HG02973 (cell line): ENCODE results near the gene PRAMEF8.
"Not testable (repeated sequence)": the region's sequence is repeated elsewhere in the genome, so short reads cannot be mapped to it uniquely, and the experiment has no call there.

ENCODE experiments used
- ATAC-seq: cut with Tn5 transposase; IDR thresholded peaks from one replicate; pipeline ENCODE4 v1.9.1; 2021; ENCODE audit warnings: moderate library complexity; ENCODE audit not compliant: unreplicated experiment

Gene PRAMEF8

GRCh38 chr1:13285037-13285436 lies at the start of gene PRAMEF8:
PRAMEF8 (minus strand) TSS chr1:13285137; CDS start chr1:13284091, 1,046 bp downstream.
- not testable (repeated sequence) for ATAC-seq

- not testable (repeated sequence) for ATAC-seq
Observed at GRCh38 chr1:13315281-13315680, 30.3 kb upstream of the PRAMEF8 start, which contains the start of gene PRAMEF15. PRAMEF15 (plus strand) TSS chr1:13315581; CDS start chr1:13318408, 2,827 bp downstream.

DNA sequence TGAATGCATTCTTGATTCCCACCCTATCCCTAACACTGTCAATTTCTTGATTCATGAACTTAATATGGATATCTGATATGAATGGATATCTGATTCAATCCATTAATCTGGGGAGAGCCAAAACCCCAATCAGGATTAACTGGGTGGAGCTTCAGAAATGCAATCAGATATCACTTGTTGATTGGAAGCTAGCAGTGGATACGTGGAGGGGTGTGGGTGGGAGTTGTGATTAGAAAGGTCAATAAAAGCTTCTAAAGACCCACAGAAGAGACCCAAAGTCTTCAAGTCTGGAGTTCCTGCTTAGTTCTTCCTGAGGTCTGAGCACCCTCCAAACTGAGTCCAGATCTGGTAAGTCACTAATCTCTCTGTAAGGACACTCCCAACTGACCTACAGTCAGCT lies 18.3 kb upstream of the PRAMEF8 start, which contains the start of gene PRAMEF33:
Gene PRAMEF33 (plus strand): TSS at position 301 of the 400 bp plus-strand sequence. CDS start 2,416 bp downstream, outside the sequence.
- not testable (repeated sequence) for ATAC-seq

- ATAC-seq: not testable (repeated sequence)
Observed at GRCh38 chr1:13302197-13302596, 17.3 kb upstream of the PRAMEF8 start.

- not testable (repeated sequence) for ATAC-seq
Observed at GRCh38 chr1:13298699-13299098, 13.8 kb upstream of the PRAMEF8 start.

- ATAC-seq: not testable (repeated sequence)
Observed at GRCh38 chr1:13297216-13297931, 12.4 kb upstream of the PRAMEF8 start.

DNA sequence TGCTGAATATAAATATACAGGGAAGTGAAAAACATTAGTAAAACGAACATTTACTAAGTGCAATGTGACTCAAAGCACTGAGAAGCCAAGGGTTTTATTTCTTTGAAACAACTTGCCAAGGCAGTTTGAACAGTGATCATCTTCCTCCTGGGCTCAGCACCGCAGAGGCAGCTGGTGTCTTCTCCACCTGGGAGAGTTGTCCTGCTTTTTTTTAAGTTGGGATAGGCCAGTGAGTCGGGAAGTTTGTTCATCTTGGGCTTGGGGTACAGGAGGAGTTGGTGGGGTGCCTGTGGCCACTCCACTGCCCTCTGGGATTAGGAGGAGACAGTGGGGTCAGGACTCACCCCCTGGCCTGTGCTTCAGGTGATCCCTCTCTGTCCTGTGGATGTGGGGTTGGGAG lies 4.1 kb upstream of the PRAMEF8 start:
- ATAC-seq: not testable (repeated sequence)

DNA sequence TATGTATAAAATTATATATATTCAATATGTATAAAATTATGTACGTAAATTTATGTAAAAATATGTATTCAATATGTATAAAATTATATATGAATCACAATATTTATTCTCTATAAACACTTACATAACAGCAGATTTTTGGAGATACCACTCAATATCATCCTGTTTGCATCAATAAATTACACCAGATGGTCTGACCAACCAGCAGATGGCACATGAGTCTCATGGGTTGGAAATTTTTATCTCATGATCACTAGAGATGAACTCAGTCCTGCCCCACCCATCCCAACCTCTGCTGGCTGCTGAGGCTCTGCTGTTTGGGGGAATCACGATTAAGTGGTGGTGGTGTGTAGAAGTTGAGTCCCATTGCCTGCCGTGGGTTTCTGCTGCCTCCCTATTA lies 5.3 kb downstream of the PRAMEF8 start:
- ATAC-seq: not testable (repeated sequence)

DNA sequence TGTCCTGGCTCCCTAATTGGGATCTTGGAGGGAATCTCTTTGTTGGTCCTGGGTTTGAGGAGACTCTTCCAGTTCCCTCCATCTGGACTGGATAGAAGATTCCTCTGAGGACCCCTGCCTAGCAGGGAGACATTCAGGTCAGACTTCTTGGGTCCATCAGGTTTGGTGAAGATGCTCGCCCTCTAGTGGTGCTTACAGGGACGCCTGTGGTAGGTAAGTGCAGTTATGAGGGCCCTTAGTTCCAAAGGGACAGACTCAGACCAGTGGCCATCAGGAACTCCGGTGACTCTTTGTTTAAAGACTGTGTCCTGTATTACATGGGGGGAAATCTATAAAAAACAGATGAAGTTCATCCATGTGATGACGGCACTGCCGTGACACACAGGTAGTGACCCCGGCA lies 7.9 kb downstream of the PRAMEF8 start:
- ATAC-seq: not testable (repeated sequence)

DNA sequence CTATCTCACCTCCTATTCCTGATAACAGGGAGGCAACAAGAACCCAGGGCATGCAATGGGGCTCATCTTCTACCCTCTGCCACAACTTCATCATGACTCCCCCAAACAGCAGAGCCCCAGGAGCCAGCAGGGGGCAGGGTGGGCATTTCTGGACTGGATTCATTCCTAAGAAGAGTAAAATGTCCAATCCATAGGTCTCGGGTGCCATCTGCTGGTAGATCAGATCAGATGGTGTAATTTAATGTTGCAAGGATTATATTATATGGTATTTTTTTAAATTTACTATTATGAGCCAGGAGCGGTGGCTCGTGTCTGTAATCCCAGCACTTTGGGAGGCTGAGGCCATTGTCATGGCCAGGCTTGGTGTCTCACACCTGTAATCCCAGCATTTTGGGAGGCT lies 19.8 kb downstream of the PRAMEF8 start:
- not testable (repeated sequence) for ATAC-seq

DNA sequence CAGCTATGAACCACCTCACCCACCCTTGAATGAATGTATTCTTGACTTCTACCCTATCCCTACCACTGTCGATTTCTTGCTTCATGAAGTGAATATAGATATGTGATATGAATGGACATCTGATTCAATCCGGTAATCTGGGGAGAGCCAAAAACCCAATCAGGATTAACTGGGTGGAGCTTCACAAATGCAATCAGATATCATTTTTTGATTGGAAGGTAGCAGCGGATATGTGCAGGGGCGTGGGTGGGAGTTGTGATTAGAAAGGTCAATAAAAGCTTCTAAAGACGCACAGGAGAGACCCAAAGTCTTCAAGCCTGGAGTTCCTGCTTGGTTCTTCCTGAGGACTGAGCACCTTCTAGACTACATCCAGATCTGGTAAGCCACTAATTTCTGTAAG lies 31.0 kb downstream of the PRAMEF8 start, which contains the start of gene PRAMEF5:
Gene PRAMEF5 (plus strand): TSS at position 301 of the 400 bp plus-strand sequence. CDS start 5,071 bp downstream, outside the sequence.
- not testable (repeated sequence) for ATAC-seq

- not testable (repeated sequence) for ATAC-seq
Observed at GRCh38 chr1:13247122-13247521, 37.8 kb downstream of the PRAMEF8 start.

- ATAC-seq: not testable (repeated sequence)
Observed at GRCh38 chr1:13246554-13246871, 38.4 kb downstream of the PRAMEF8 start.

GRCh38 chr1:13245841-13246553 lies 38.9 kb downstream of the PRAMEF8 start:
- ATAC-seq: not testable (repeated sequence)

GRCh38 chr1:13243536-13244263 lies 41.2 kb downstream of the PRAMEF8 start:
- ATAC-seq: not testable (repeated sequence)

DNA sequence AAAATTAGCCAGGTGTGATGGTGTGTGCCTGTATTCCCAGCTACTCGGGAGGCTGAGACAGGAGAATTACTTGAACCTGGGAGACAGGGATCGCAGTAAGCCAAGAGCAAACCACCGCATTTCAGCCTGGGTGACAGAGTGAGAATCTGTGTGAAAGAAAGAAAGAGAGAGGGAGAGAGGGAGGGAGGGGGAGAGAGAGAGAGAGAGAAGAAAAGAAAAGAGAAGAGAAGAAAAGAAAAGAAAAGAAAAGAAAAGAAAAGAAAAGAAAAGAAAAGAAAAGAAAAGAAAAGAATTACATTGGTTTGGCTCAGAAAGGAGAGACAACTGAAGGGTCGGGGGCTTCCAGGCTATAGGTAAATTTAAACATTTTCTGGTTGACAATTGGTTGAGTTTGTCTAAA lies 45.3 kb downstream of the PRAMEF8 start:
- not testable (repeated sequence) for ATAC-seq

- ATAC-seq: not testable (repeated sequence)
Observed at GRCh38 chr1:13237572-13237971, 47.4 kb downstream of the PRAMEF8 start.

GRCh38 chr1:13234057-13234456 lies 50.9 kb downstream of the PRAMEF8 start:
- ATAC-seq: not testable (repeated sequence)

GRCh38 chr1:13232056-13232455 lies 52.9 kb downstream of the PRAMEF8 start:
- not testable (repeated sequence) for ATAC-seq
